GM12872 (cell line): ENCODE results near the gene MYO16.

Source experiments
- TF ChIP-seq, protein P1 (sequence below): IDR thresholded peaks from 3 replicates; pipeline ENCODE4 v1.5.1; 2011; ENCODE audit warnings: low read depth, mild to moderate bottlenecking, low read length, moderate library complexity; ENCODE audit not compliant: insufficient read depth

MYO16 gene

DNA sequence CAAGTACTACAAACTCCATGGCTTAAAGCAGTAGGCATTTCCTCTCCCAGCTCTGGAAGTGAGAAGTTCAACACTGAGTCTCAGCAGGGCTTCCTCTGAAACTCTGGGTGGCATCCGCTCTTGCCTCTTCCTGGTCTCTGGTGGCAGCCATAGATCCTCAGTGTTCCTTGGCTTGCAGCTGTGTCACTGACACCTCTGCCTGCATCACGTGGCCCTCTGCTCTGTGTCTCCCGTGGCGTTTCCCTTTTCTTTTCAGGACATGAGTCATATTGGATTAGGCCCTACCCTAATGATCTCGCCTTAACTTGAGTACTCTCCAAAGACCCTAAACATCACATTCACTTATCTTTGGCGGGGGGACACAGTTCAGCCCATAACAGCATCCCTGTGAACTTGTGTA is 466.7 kb downstream of the MYO16 start:
- TF ChIP-seq, protein P1, sequence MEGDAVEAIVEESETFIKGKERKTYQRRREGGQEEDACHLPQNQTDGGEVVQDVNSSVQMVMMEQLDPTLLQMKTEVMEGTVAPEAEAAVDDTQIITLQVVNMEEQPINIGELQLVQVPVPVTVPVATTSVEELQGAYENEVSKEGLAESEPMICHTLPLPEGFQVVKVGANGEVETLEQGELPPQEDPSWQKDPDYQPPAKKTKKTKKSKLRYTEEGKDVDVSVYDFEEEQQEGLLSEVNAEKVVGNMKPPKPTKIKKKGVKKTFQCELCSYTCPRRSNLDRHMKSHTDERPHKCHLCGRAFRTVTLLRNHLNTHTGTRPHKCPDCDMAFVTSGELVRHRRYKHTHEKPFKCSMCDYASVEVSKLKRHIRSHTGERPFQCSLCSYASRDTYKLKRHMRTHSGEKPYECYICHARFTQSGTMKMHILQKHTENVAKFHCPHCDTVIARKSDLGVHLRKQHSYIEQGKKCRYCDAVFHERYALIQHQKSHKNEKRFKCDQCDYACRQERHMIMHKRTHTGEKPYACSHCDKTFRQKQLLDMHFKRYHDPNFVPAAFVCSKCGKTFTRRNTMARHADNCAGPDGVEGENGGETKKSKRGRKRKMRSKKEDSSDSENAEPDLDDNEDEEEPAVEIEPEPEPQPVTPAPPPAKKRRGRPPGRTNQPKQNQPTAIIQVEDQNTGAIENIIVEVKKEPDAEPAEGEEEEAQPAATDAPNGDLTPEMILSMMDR, result no peak

DNA sequence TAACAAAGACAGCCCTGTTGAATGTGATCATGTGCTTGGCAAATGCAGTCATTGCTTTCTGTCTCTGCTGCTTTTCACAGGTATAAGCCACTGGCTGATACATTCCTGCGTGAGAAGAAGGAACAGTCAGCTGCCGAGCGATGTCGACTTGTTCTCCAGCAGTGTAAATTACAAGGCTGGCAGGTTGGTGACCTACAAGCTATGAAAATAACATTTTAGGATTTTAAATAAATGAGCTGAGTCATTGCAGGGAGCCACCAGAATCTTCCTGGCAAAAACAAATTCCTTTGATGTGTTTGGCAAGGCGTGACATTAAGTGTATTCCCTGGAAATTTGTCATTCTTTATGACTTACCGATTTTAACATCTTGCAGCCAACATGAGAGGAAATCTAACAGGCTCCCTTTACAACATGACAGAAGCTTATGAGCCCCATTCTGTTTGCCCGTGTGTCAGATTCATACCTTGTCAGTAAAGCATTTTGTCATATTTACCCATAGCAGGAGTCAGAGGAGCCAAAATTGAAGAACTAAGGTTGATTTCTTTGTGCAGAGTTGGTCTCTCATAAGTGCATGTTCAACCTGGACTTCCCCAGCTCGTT is 471.4 kb downstream of the MYO16 start:
- TF ChIP-seq, protein P1, result no peak

DNA sequence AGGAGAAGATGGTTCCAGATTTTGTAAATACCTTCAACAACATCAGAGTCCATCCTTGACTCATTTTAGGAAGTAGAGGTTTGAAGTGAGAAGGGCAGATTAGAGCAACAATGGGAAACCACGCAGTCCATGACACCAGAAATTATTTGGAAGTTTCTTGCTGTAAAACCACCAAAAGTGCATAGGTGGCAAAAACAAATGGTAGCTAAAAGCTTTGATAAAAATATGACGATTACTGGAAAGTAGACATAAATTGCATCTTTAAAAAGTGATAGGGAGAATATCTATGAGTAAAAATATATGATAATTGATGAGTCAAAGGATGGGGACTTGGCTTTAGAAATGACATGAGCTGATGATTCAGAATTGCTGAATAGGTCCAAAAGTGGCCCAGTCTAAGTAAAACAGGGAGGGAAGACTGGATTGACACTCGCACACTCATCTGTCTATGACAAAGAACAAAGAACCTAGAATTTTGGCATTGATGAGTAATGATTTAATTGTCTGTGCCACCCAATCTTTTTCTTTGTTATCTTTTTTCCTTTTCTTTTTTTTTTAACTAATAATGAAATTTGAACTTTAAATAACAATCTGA is 472.2 kb downstream of the MYO16 start:
- TF ChIP-seq, protein P1, result no peak

DNA sequence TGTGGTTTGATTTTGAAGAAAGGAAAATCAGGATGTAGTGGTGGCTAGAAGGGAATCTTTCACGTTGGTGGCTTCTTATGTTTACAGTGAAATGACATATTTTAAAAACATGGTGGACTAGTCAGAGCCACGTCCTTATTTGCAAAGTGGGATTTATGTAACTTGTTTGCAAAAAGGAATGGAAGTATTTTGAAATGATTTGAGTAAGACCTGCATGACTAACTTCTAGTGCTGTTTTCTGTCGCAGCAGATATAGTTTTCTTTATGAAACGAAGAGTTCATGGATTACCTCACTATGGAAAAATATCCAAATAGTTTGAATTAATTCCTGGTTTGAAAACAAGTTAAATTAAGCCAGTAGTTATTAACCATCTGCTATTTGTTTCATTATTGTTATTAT is 476.5 kb downstream of the MYO16 start:
- TF ChIP-seq, protein P1, result no peak

DNA sequence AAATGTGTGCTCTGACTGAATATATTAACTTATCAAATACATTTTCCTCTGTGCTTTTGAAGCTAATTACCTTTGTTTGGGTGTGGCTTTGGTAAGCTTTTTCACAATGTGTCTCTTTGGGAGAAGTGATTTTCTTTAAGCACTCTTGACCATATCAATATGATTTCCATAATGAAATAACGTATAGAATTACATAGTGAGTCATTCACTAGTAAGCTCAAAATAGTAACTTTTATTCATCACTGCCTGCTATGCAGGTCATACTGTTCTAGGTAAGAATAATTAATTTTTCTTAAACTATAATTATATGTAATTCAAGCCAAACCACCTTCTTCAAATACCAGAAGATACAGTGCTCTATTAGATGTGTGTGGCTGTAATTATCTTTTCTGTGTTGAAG is 480.7 kb downstream of the MYO16 start:
- TF ChIP-seq, protein P1, result no peak

DNA sequence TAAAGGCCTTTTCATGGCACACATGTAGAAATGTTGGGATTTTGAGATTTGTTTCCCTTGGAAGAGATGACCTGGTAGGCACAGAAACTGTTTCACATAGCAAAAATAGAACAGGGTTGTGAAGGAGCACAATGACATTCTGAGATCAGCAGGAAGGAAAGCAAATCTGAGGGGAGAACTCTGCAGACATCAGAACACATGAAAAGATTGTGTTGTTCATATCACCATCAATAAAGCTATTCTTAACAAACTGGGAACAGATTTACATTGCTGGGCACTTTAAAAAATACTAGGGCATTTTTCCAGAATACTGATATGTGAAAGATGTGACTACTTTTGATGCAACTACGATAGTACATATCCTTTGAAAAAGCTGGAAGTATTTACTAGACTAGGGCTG is 481.7 kb downstream of the MYO16 start:
- TF ChIP-seq, protein P1, result no peak

DNA sequence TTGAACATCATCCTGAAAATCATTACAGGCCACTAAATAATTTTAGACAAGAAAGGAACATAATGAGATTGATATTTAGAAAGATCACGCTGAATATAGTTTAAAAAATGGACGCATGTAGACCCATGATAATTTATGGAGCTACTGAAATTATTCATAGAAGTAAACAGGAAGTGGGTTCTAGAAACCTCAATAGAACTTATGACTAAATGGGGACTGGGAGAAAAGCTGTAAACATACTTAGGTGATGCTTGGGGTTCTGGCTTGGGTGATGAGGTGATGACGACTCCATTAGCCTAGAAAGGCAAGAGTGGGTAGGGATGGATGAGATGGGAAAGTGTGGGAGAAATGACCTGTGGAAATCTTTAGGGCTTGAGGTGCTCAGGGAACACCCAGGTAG is 484.0 kb downstream of the MYO16 start:
- TF ChIP-seq, protein P1, result no peak
